Fibroblast of lung (primary cell): ENCODE measurements around the gene IGFL1.

Experiments used
- EZH2 ChIP-seq: IDR thresholded peaks from 2 replicates; pipeline ENCODE4 v1.5.1; 2012; ENCODE audit warnings: low read length, control low read depth, mild to moderate bottlenecking; ENCODE audit errors: missing control alignments
- TF ChIP-seq, protein P1 (sequence below), 2 donors: IDR thresholded peaks in 1 of 2; conservative IDR thresholded peaks in 1 of 2; 1 replicate in 1 of 2; 2 replicates in 1 of 2; pipeline ENCODE4 v1.5.1; 2011 to 2012; ENCODE audit warnings: low read length in 2 of 2, control low read depth in 1 of 2, inconsistent platforms in 1 of 2, low read depth in 1 of 2, mild to moderate bottlenecking in 1 of 2

DNA sequence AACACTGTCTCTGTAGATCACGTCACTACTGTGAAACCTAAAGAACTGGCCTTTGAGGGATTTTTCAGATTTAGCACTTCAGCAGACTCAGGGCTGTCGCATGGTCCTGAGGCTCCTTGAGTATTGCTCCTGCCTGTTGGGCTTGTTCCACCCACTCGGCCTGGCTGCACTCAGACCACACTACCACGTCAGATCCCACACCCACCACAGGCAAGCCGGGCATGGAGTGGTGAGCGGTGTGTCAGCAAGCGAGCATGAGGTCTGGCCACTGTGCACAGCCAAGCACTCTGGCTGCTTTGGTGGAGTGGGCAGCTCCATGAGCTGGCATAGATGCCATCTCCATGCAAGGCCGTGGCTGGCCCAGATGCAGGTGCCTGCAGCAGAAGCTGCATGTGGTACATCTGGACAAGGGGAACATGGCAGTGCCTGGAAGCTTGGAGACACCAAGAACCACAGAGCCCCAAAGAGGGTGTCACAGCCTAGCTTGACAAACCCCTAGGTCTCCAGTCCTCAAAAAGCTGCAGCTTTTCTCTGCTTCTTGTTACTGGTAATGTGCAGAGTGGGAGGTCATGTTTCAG, 9.4 kb upstream of the IGFL1 start:
- TF ChIP-seq, protein P1, sequence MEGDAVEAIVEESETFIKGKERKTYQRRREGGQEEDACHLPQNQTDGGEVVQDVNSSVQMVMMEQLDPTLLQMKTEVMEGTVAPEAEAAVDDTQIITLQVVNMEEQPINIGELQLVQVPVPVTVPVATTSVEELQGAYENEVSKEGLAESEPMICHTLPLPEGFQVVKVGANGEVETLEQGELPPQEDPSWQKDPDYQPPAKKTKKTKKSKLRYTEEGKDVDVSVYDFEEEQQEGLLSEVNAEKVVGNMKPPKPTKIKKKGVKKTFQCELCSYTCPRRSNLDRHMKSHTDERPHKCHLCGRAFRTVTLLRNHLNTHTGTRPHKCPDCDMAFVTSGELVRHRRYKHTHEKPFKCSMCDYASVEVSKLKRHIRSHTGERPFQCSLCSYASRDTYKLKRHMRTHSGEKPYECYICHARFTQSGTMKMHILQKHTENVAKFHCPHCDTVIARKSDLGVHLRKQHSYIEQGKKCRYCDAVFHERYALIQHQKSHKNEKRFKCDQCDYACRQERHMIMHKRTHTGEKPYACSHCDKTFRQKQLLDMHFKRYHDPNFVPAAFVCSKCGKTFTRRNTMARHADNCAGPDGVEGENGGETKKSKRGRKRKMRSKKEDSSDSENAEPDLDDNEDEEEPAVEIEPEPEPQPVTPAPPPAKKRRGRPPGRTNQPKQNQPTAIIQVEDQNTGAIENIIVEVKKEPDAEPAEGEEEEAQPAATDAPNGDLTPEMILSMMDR (conservative IDR thresholded peaks at IDR 0.05 in 1 of 2, IDR thresholded peaks at IDR 0.05 in 1 of 2; ENCODE audit: low read depth in 1 of 2, low read length in 2 of 2): no peak
- no peak for TF ChIP-seq EZH2
